Brain pericyte (primary cell): ENCODE results near the gene TRIM16.
"Not testable (repeated sequence)": the region's sequence is repeated elsewhere in the genome, so short reads cannot be mapped to it uniquely, and the experiment has no call there.

ENCODE experiments used
- DNase-seq: peaks from one replicate; pipeline ENCODE4 v3.0.0-alpha.2; 2012; ENCODE audit warnings: low read depth, low spot score

The TRIM16 gene

GRCh38 chr17:15659236-15659635 is 24.9 kb downstream of the TRIM16 start:
- DNase-seq, result no peak

- no peak for DNase-seq
Observed at GRCh38 chr17:15658296-15658695, 25.8 kb downstream of the TRIM16 start.

GRCh38 chr17:15657868-15658267 is 26.2 kb downstream of the TRIM16 start:
- no peak for DNase-seq

GRCh38 chr17:15654886-15655561 is 29.1 kb downstream of the TRIM16 start:
- DNase-seq, result no peak

GRCh38 chr17:15654401-15654800 is 29.7 kb downstream of the TRIM16 start:
- not testable (repeated sequence) for DNase-seq

GRCh38 chr17:15652960-15653359 is 31.2 kb downstream of the TRIM16 start:
- no peak for DNase-seq

- peak; percentile 77 for DNase-seq
Observed at GRCh38 chr17:15651583-15652110, 32.5 kb downstream of the TRIM16 start.

GRCh38 chr17:15650741-15651582 is 33.1 kb downstream of the TRIM16 start:
- DNase-seq, result no peak

GRCh38 chr17:15649861-15650421 is 34.2 kb downstream of the TRIM16 start:
- DNase-seq, result no peak

- DNase-seq, result no peak
Observed at GRCh38 chr17:15648386-15648785, 35.7 kb downstream of the TRIM16 start.

GRCh38 chr17:15645942-15646312 is 38.2 kb downstream of the TRIM16 start:
- DNase-seq, result not testable (repeated sequence)

- DNase-seq, result not testable (repeated sequence)
Observed at GRCh38 chr17:15645099-15645941, 38.8 kb downstream of the TRIM16 start.

- DNase-seq, result not testable (repeated sequence)
Observed at GRCh38 chr17:15642505-15643251, 41.4 kb downstream of the TRIM16 start.

GRCh38 chr17:15642014-15642413 is 42.1 kb downstream of the TRIM16 start:
- DNase-seq, result not testable (repeated sequence)

GRCh38 chr17:15630930-15631453 is 53.1 kb downstream of the TRIM16 start:
- not testable (repeated sequence) for DNase-seq

- DNase-seq, result not testable (repeated sequence)
Observed at GRCh38 chr17:15629991-15630390, 54.1 kb downstream of the TRIM16 start.

GRCh38 chr17:15623661-15624209 is 60.4 kb downstream of the TRIM16 start:
- DNase-seq, result not testable (repeated sequence)

- not testable (repeated sequence) for DNase-seq
Observed at GRCh38 chr17:15623255-15623654, 60.9 kb downstream of the TRIM16 start.

GRCh38 chr17:15622124-15622523 is 62.0 kb downstream of the TRIM16 start:
- DNase-seq, result not testable (repeated sequence)
